ENCODE data around the gene RCOR1. TPM values are rescaled to one million over a fixed set of nuclear protein-coding genes. Genes with fewer than 3 reads are reported as not detected.
"Not testable (repeated sequence)": the region's sequence is repeated elsewhere in the genome, so short reads cannot be mapped to it uniquely, and the experiment has no call there.

RCOR1 gene
- polyA plus RNA-seq (2013, experiment 1 of 2), result 25.5 TPM
- polyA plus RNA-seq (2013, experiment 2 of 2), result 24.1 TPM

- Histone ChIP-seq H3K27ac (ENCODE audit: low read depth, low read length, severe bottlenecking) (peak within 1 kb of the TSS; percentile 99), H3K4me3 (ENCODE audit: extremely low read depth, insufficient read depth, low read length, poor library complexity, severe bottlenecking) (peak within 1 kb of the TSS; percentile 90), H3K9me3 (ENCODE audit: control insufficient read depth, low read length) (no peaks in the 10 kb centered on the region), H3K36me3 (ENCODE audit: control insufficient read depth, insufficient read depth, low read length) (peaks cover 15% of the 10 kb centered on the region), H3K4me1 (ENCODE audit: control insufficient read depth, insufficient read depth, low read length, poor library complexity, severe bottlenecking) (peaks cover 17% of the 10 kb centered on the region)
- 0 to 1% methylated on average over 58 to 63 of the region's 96 CpGs for WGBS, 2 experiments (ENCODE audit: insufficient coverage in 2 of 2)
Measured at GRCh38 chr14:102591944-102592762, at the start of gene RCOR1. RCOR1 (plus strand) TSS chr14:102592649; CDS start chr14:102592887, 238 bp downstream.

DNA sequence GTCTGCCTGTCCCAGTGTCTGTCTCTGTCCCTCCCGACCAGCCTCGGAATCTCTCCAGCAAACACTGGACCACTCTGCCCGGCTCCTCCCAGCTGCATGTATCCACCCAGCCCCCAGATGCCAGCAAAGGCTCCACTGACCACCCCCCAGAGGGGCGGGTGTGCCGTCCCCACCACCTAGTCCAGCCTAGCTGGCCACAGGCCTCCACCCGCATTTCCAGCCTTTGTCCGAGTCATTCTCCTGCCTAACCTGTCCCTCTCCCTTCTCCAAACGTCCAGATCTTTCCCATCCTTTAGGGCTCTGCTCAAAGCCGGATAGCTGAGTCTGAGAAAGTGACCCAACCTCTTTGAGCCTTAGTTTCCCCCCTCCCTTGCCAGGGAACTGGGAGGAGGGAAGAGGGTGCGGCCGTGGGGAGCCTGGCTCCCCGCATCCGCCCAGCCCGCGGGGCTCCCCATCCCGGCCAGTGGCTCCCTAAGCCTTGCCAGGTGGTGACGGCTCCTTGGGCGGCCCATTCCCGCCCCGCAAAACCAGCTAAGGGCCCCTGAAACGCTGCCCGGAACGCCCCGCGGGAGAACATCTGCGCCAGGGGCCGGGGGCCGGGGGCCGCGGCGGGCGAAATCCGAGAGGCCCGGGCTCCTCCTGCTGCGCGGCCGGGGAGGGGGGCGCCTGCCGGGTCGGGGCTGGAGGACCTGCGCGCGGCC, 48.3 kb upstream of the RCOR1 start:
- WGBS, 2 experiments (ENCODE audit: insufficient coverage in 2 of 2), result 34 to 35% methylated on average over 30 to 32 of the region's 43 CpGs
- Histone ChIP-seq H3K36me3 (ENCODE audit: control insufficient read depth, insufficient read depth, low read length) (no peaks in the 10 kb centered on the region), H3K27ac (ENCODE audit: low read depth, low read length, severe bottlenecking) (no peak overlapping the region), H3K9me3 (ENCODE audit: control insufficient read depth, low read length) (no peaks in the 10 kb centered on the region), H3K4me3 (ENCODE audit: extremely low read depth, insufficient read depth, low read length, poor library complexity, severe bottlenecking) (no peak overlapping the region), H3K4me1 (ENCODE audit: control insufficient read depth, insufficient read depth, low read length, poor library complexity, severe bottlenecking) (peaks cover 17% of the 10 kb centered on the region)

DNA sequence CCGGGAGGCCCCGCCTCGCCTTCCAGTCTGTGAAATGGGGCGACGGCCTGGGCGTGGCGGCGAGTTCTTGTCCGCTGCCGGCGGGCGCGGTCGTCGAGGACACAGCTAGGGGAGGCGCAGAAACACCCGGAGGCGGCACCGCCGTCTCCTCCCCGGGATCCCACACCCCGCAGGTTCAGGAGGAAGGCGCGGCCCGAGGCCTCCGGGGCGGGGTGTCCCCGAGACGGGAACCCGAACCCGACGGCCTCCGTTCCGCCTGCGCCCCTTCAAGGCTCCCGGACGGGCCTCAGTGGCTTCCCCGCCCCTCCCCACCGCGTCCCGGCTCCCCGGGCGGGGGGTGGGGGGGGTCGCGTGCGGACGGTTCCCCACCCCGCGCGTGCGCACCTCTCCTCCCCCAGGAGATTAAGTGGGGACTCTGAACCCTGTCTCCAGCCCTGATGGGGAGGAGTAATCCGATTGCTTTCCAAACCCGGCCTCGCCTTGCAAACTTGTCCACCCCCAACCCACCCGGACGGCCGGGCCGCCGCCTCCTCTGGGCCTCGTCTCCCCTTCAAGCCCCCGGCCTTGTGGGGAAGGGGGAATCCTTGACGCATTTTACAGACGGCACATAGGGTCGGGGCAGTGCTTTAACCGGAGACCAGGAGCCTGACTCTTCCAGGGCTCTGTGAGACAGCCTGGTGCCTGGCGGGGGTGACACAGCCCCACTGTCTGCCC, 47.5 kb upstream of the RCOR1 start:
- Histone ChIP-seq H3K27ac (ENCODE audit: low read depth, low read length, severe bottlenecking) (no peak overlapping the region), H3K4me1 (ENCODE audit: control insufficient read depth, insufficient read depth, low read length, poor library complexity, severe bottlenecking) (peaks cover 18% of the 10 kb centered on the region), H3K36me3 (ENCODE audit: control insufficient read depth, insufficient read depth, low read length) (no peaks in the 10 kb centered on the region), H3K9me3 (ENCODE audit: control insufficient read depth, low read length) (no peaks in the 10 kb centered on the region), H3K4me3 (ENCODE audit: extremely low read depth, insufficient read depth, low read length, poor library complexity, severe bottlenecking) (no peak overlapping the region)
- WGBS, 2 experiments (ENCODE audit: insufficient coverage in 2 of 2), result 24 to 28% methylated on average over 34 to 35 of the region's 66 CpGs

DNA sequence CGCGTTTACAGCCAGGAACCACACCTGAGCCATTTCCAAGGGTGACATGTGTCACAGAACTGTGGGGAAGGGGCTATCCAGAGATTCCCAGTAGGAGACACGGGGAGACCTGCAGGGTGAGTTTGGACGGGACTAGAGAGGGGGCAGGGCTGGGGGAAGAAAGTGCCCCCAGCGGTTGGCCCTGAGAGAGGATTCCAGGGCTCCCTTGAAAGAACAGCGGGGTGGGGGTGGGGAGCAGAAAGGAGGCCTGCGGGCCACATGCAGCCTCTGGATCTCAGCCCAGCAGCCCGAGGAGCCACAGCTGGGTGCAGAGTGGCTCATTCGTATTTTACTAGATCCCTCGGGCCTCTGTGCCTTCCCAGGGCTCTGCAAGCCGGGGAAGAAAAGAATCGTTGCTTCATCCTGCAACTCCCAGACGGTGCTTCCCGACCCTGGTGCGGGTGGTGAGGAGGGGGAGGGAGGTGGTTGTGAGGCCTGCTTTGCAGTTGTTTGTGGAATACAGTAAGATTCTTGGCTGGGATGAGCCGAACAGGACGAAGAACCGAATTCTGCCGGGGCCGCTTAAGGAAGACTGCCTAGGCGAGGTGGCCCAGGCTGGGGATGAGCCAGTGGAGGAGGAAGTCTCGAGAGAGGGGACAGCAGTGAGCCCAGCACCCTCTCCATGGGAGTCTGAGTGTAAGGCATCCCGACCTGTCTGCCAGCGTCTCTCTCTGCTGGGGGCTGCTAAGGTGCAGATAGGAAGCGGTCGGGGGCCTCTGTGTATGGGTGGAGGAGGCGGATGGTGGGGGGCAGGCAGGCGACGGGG, 46.8 kb upstream of the RCOR1 start:
- WGBS, 2 experiments (ENCODE audit: insufficient coverage in 2 of 2), result 37 to 43% methylated on average over 22 to 24 of the region's 29 CpGs
- Histone ChIP-seq H3K4me3 (ENCODE audit: extremely low read depth, insufficient read depth, low read length, poor library complexity, severe bottlenecking) (no peak overlapping the region), H3K36me3 (ENCODE audit: control insufficient read depth, insufficient read depth, low read length) (no peaks in the 10 kb centered on the region)

GRCh38 chr14:102548616-102549240, 43.7 kb upstream of the RCOR1 start:
- 80% methylated on average over 1 of the region's 3 CpGs; no CpG with 5 or more reads in 1 of the 2 experiments for WGBS, 2 experiments (ENCODE audit: insufficient coverage in 2 of 2)
- H3K9me3 ChIP-seq (ENCODE audit: control insufficient read depth, low read length), result no peaks in the 10 kb centered on the region
- no peak overlapping the region for H3K27ac ChIP-seq (ENCODE audit: low read depth, low read length, severe bottlenecking)
- no peaks in the 10 kb centered on the region for H3K36me3 ChIP-seq (ENCODE audit: control insufficient read depth, insufficient read depth, low read length)
- peaks cover 27% of the 10 kb centered on the region for H3K4me1 ChIP-seq (ENCODE audit: control insufficient read depth, insufficient read depth, low read length, poor library complexity, severe bottlenecking)
- H3K4me3 ChIP-seq (ENCODE audit: extremely low read depth, insufficient read depth, low read length, poor library complexity, severe bottlenecking), result no peak overlapping the region

More for the DNA sequence above, 46.8 kb upstream of the RCOR1 start:
- Histone ChIP-seq H3K9me3 (ENCODE audit: control insufficient read depth, low read length) (no peaks in the 10 kb centered on the region), H3K27ac (ENCODE audit: low read depth, low read length, severe bottlenecking) (no peak overlapping the region), H3K4me1 (ENCODE audit: control insufficient read depth, insufficient read depth, low read length, poor library complexity, severe bottlenecking) (peaks cover 18% of the 10 kb centered on the region)

DNA sequence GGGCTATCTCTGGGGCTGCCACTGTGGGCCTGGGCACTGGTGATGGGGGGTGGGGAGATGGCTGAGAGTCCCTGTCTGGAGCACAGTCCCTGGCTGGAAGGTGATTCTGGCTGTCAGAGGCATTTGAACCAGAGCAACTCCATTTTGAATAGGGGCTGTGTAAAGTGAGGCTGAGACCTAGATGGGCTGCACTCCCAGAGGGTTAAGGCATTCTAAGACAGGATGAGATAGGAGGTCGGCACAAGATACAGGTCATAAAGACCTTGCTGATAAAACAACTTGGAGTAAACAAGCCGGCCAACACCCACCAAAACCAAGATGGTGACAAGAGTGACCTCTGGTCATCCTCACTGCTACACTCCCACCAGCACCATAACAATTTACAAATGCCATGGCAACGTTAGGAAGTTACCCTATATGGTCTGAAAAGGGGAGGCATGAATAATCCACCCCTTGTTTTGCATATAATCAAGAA, 41.5 kb upstream of the RCOR1 start:
- H3K4me1 ChIP-seq (ENCODE audit: control insufficient read depth, insufficient read depth, low read length, poor library complexity, severe bottlenecking), result peaks cover 21% of the 10 kb centered on the region
- not testable (repeated sequence) for H3K4me3 ChIP-seq (ENCODE audit: extremely low read depth, insufficient read depth, low read length, poor library complexity, severe bottlenecking); H3K9me3 ChIP-seq (ENCODE audit: control insufficient read depth, low read length); H3K27ac ChIP-seq (ENCODE audit: low read depth, low read length, severe bottlenecking); H3K36me3 ChIP-seq (ENCODE audit: control insufficient read depth, insufficient read depth, low read length)
- 70% methylated on average over 2 of the region's 3 CpGs; no CpG with 5 or more reads in 1 of the 2 experiments for WGBS, 2 experiments (ENCODE audit: insufficient coverage in 2 of 2)

- Histone ChIP-seq H3K4me3 (ENCODE audit: extremely low read depth, insufficient read depth, low read length, poor library complexity, severe bottlenecking) (no peak overlapping the region), H3K4me1 (ENCODE audit: control insufficient read depth, insufficient read depth, low read length, poor library complexity, severe bottlenecking) (peaks cover 20% of the 10 kb centered on the region), H3K9me3 (ENCODE audit: control insufficient read depth, low read length) (no peaks in the 10 kb centered on the region), H3K36me3 (ENCODE audit: control insufficient read depth, insufficient read depth, low read length) (no peaks in the 10 kb centered on the region), H3K27ac (ENCODE audit: low read depth, low read length, severe bottlenecking) (no peak overlapping the region)
- WGBS, 2 experiments (ENCODE audit: insufficient coverage in 2 of 2), result 80 to 82% methylated on average over 10 to 14 of the region's 14 CpGs
Measured at GRCh38 chr14:102551995-102552705, 40.3 kb upstream of the RCOR1 start.

- Histone ChIP-seq H3K36me3 (ENCODE audit: control insufficient read depth, insufficient read depth, low read length) (no peaks in the 10 kb centered on the region), H3K4me1 (ENCODE audit: control insufficient read depth, insufficient read depth, low read length, poor library complexity, severe bottlenecking) (peaks cover 10% of the 10 kb centered on the region), H3K27ac (ENCODE audit: low read depth, low read length, severe bottlenecking) (no peak overlapping the region), H3K4me3 (ENCODE audit: extremely low read depth, insufficient read depth, low read length, poor library complexity, severe bottlenecking) (peak overlapping the region; percentile 42), H3K9me3 (ENCODE audit: control insufficient read depth, low read length) (no peaks in the 10 kb centered on the region)
- whole genome bisulfite sequencing, 2 experiments (ENCODE audit: insufficient coverage in 2 of 2), result 16% methylated on average over 77 to 80 of the region's 94 CpGs
Measured at GRCh38 chr14:102554821-102555819, 37.3 kb upstream of the RCOR1 start.

Data from mesodermal cell (in vitro differentiated cells).